Chondrocyte (in vitro differentiated cells): ENCODE results near the gene STAT4. TPM values are rescaled to one million over a fixed set of nuclear protein-coding genes. Genes with fewer than 3 reads are reported as not detected.
A peak's percentile ranks its signal among the peaks of the same experiment; 100 is the strongest.

ENCODE experiments used
- DNase-seq: peaks from one replicate; pipeline ENCODE4 v3.0.0; 2021; ENCODE audit warnings: mixed read lengths, low spot score
- H3K27ac Mint-ChIP-seq: one replicate; pipeline ENCODE4 v1.8.0; 2021; ENCODE audit warnings: mild to moderate bottlenecking, moderate library complexity, mixed read lengths; ENCODE audit not compliant: unreplicated experiment
- H3K27me3 Mint-ChIP-seq: 2 replicates; pipeline ENCODE4 v1.8.0; 2021; ENCODE audit warnings: low read depth, mixed read lengths
- H3K36me3 Mint-ChIP-seq: 2 replicates; pipeline ENCODE4 v1.8.0; 2021; ENCODE audit warnings: low read depth, mixed read lengths
- H3K4me1 Mint-ChIP-seq: 2 replicates; pipeline ENCODE4 v1.8.0; 2021; ENCODE audit warnings: low read depth, mild to moderate bottlenecking, mixed read lengths
- H3K4me3 Mint-ChIP-seq: one replicate; pipeline ENCODE4 v1.8.0; 2021; ENCODE audit warnings: mild to moderate bottlenecking, moderate library complexity, mixed read lengths; ENCODE audit not compliant: unreplicated experiment
- H3K9me3 Mint-ChIP-seq: 2 replicates; pipeline ENCODE4 v1.8.0; 2021; ENCODE audit warnings: low read depth, mixed read lengths
- total RNA-seq: library from RNA; stranded (reverse); gene quantifications from 3 replicates; pipeline ENCODE4 v1.2.1, GENCODE V29; 2021
- TF ChIP-seq, protein P1 (sequence below): fragments of 200-600 bp; sonication (generic); IDR thresholded peaks from 2 replicates; pipeline ENCODE4 v1.5.0; 2021; ENCODE audit warnings: antibody characterized with exemption, mild to moderate bottlenecking, moderate library complexity

Gene STAT4
- total RNA-seq, 1 donor from 2014 or later = 12.4 TPM

DNA sequence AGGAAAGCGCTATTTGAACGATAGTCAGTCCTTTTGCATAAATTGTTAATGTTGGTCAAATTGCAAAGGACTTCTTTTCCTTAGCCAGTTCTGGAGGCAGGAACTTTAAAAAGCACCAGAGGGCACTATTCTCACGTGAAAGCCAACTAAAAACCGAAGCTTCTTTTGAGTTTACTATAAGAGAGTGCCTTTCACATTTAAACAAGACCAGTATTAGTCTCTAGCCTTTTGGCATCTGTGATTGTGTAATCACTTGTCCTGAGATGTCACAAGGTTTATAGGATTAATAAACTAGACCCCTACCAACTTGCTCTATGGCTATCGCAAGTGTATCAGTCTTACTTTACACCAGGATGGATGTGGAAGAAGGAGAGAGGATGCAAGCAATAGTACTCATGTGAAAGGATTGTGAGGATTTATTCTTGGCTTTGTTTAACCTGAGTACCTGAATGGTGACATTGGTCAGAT lies 14.4 kb upstream of the STAT4 start:
- Mint-ChIP-seq H3K27ac (no peak overlapping the region), H3K4me1 (peaks cover 46% of the 10 kb centered on the region), H3K27me3 (no peaks in the 10 kb centered on the region), H3K36me3 (peaks cover 2% of the 10 kb centered on the region), H3K9me3 (peaks cover 7% of the 10 kb centered on the region), H3K4me3 (no peak overlapping the region)
- no peak for DNase-seq
- TF ChIP-seq, protein P1, sequence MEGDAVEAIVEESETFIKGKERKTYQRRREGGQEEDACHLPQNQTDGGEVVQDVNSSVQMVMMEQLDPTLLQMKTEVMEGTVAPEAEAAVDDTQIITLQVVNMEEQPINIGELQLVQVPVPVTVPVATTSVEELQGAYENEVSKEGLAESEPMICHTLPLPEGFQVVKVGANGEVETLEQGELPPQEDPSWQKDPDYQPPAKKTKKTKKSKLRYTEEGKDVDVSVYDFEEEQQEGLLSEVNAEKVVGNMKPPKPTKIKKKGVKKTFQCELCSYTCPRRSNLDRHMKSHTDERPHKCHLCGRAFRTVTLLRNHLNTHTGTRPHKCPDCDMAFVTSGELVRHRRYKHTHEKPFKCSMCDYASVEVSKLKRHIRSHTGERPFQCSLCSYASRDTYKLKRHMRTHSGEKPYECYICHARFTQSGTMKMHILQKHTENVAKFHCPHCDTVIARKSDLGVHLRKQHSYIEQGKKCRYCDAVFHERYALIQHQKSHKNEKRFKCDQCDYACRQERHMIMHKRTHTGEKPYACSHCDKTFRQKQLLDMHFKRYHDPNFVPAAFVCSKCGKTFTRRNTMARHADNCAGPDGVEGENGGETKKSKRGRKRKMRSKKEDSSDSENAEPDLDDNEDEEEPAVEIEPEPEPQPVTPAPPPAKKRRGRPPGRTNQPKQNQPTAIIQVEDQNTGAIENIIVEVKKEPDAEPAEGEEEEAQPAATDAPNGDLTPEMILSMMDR = peak; percentile 89

DNA sequence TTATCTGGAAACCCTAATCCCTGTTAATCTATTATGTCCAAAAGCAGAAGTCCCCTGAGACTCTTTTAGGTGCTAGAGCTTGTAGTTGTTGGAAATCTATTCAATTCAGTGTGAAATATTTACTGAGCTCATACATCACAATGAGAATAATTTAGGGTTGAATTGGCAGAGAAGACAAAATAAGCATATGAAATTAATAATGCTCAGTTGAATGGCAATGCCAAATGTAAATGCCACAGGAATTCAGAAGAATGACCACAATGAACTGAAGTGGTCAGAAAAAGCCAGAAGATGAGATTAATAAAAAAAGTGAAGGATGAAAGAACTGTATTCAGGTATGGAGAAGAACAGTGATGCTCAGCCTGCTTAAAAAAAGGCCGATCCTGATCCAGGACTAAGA lies 8.0 kb upstream of the STAT4 start:
- Mint-ChIP-seq H3K27me3 (no peaks in the 10 kb centered on the region), H3K36me3 (peaks cover 3% of the 10 kb centered on the region), H3K9me3 (peaks cover 7% of the 10 kb centered on the region), H3K27ac (no peak overlapping the region), H3K4me1 (peaks cover 13% of the 10 kb centered on the region), H3K4me3 (no peak overlapping the region)
- TF ChIP-seq, protein P1 = no peak
- no peak for DNase-seq

DNA sequence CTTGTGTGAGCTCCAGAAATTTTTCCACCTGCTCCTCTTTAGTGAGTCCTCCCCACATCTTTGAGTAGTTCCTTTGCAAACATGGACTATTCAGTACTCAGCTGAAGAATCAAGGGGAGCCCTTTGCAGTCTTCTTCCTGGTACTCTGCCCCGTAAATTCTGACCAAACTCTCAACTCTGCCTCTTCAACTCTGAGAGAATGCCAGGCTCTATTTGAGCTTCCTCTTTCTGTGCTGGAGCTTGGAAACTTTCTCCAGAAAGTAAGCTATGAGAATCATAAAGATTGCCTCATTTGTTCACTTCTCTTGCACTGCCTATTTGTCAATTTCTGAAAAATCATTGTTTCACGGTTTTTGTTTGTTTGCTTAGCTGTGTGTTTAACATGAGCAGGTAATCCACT lies 7.4 kb upstream of the STAT4 start:
- Mint-ChIP-seq H3K4me3 (no peak overlapping the region), H3K9me3 (peaks cover 7% of the 10 kb centered on the region), H3K4me1 (peaks cover 18% of the 10 kb centered on the region)

DNA sequence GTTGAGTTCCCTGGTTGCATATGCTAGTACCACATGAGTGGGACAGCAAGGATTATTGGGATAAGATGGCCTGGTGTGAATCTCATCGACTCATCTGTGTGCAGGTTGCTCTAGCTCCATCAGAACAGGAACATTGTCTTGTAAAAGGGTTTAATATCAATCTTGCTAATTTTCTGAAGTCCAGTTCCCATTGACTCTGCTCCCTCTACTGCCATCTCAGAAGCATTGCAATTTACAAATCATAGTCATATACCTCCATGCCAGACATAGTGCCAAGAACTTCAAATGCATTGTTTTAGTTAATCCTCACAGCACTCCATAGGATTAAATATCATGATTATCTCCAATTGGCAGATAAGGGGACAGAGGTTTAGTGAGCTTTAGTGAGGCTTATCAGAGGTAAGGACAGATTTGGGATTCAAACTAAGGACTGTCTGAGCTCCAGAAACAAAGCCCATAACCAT lies 4.8 kb upstream of the STAT4 start:
- H3K36me3 Mint-ChIP-seq = peaks cover 2% of the 10 kb centered on the region
- peaks cover 40% of the 10 kb centered on the region for H3K4me1 Mint-ChIP-seq
- TF ChIP-seq, protein P1 = peak; percentile 83
- H3K9me3 Mint-ChIP-seq = no peaks in the 10 kb centered on the region
- H3K4me3 Mint-ChIP-seq = no peak overlapping the region
- no peaks in the 10 kb centered on the region for H3K27me3 Mint-ChIP-seq
- no peak for DNase-seq
- H3K27ac Mint-ChIP-seq = peak overlapping the region; percentile 23

More for the DNA sequence above, 7.4 kb upstream of the STAT4 start:
- Mint-ChIP-seq H3K27me3 (no peaks in the 10 kb centered on the region), H3K27ac (no peak overlapping the region), H3K36me3 (peaks cover 3% of the 10 kb centered on the region)
- DNase-seq = no peak
- TF ChIP-seq, protein P1 = no peak

DNA sequence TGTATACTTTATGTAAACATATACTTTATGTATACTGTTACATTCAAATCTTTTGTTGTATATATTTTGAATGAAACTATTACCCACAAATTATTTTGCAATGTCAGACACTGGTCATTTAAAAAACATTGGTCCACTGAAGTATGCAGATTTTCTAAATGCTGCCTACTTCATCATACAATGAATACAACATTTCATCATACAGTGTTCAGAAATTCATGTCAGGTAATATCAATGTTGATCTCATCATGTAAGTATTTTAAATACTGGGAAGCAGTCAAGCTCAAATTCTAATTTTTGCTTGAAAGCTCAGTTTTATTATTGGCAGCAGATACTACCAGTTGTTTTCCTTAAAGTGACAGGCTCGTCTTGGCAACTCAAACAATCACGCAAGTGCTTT lies 2.9 kb upstream of the STAT4 start:
- Mint-ChIP-seq H3K27ac (peak overlapping the region; percentile 42), H3K4me3 (no peak overlapping the region), H3K27me3 (no peaks in the 10 kb centered on the region)

More for the DNA sequence above, 2.9 kb upstream of the STAT4 start:
- Mint-ChIP-seq H3K4me1 (peaks cover 45% of the 10 kb centered on the region), H3K9me3 (no peaks in the 10 kb centered on the region), H3K36me3 (no peaks in the 10 kb centered on the region)
- TF ChIP-seq, protein P1 = no peak
- DNase-seq = no peak
